Stimulated activated CD8-positive, alpha-beta memory T cell treated with anti-CD3 and anti-CD28 coated beads, Interleukin-12 subunit alpha, Interleukin-12 subunit beta, amount 100 ng/mL, for 4 hours (primary cell): Measurements from ENCODE around the gene TNRC6C.
A peak's percentile ranks its signal among the peaks of the same experiment; 100 is the strongest.

ENCODE experiments used
- DNase-seq: peaks from one replicate; pipeline ENCODE4 v3.0.0-alpha.2; 2020; ENCODE audit warnings: low read depth

TNRC6C gene

GRCh38 chr17:78125138-78125913 is 166.8 kb downstream of the TNRC6C start:
- DNase-seq = no peak

GRCh38 chr17:78125976-78126894 is 167.7 kb downstream of the TNRC6C start:
- DNase-seq = no peak

GRCh38 chr17:78126895-78127238 is 168.4 kb downstream of the TNRC6C start:
- DNase-seq = no peak

- no peak for DNase-seq
Observed at GRCh38 chr17:78127239-78127887, 168.9 kb downstream of the TNRC6C start.

GRCh38 chr17:78127888-78128550 is 169.5 kb downstream of the TNRC6C start:
- no peak for DNase-seq

- DNase-seq = peak; percentile 59
Observed at GRCh38 chr17:78128551-78129350, 170.2 kb downstream of the TNRC6C start, which contains the start of gene TMC6. Gene TMC6, minus strand, starts transcription at chr17:78128755. Its CDS starts 1,923 bp downstream, at chr17:78126832.

- no peak for DNase-seq
Observed at GRCh38 chr17:78129351-78130089, 171.0 kb downstream of the TNRC6C start.

- DNase-seq = no peak
Observed at GRCh38 chr17:78130090-78130436, 171.6 kb downstream of the TNRC6C start.

- no peak for DNase-seq
Observed at GRCh38 chr17:78130437-78131101, 172.1 kb downstream of the TNRC6C start, which contains the start of gene TMC8. Gene TMC8, plus strand, starts transcription at chr17:78130771. Its CDS starts 818 bp downstream, at chr17:78131589.

- DNase-seq = peak; percentile 74
Observed at GRCh38 chr17:78131172-78132083, 172.9 kb downstream of the TNRC6C start.

GRCh38 chr17:78132084-78132676 is 173.7 kb downstream of the TNRC6C start:
- peak; percentile 65 for DNase-seq

GRCh38 chr17:78132767-78133178 is 174.3 kb downstream of the TNRC6C start:
- no peak for DNase-seq

GRCh38 chr17:78133179-78133951 is 174.9 kb downstream of the TNRC6C start:
- no peak for DNase-seq

- DNase-seq = no peak
Observed at GRCh38 chr17:78133971-78134898, 175.7 kb downstream of the TNRC6C start.

GRCh38 chr17:78134899-78135385 is 176.4 kb downstream of the TNRC6C start:
- no peak for DNase-seq

- no peak for DNase-seq
Observed at GRCh38 chr17:78135858-78136500, 177.5 kb downstream of the TNRC6C start.
